A549 (cell line): ENCODE measurements around the gene LARGE1. TPM values are rescaled to one million over a fixed set of nuclear protein-coding genes. Genes with fewer than 3 reads are reported as not detected.

Experiments used
- ATAC-seq, 2 experiments: fragments of 200-7000 bp in 1 of 2; fragments of >200 bp in 1 of 2; cut with Nextera tagmentation in 1 of 2; cut with Tn5 transposase in 1 of 2; 3 replicates each; pipeline versions ENCODE4 v1.8.0 to v1.9.1; 2018 to 2020; ENCODE audit warnings: mild to moderate bottlenecking in 1 of 2, moderate library complexity in 1 of 2
- CTCF ChIA-PET: fragments of 300-600 bp; sonication (Branson Sonifier 250); formaldehyde crosslinking; extraction: SDS; loops from one replicate; lab custom pipeline; 2021; ENCODE audit warnings: antibody characterized with exemption, inconsistent platforms; lab: Yijun Ruan, JAX
- POLR2A ChIA-PET: fragments of 350-600 bp; formaldehyde crosslinking; extraction: SDS; loops from one replicate; lab custom pipeline; 2021; ENCODE audit warnings: antibody characterized with exemption, inconsistent platforms; lab: Yijun Ruan, JAX
- DNase-seq, 2 experiments: peaks; one replicate each; pipeline versions ENCODE4 v3.0.0 to v3.0.0-alpha.2; 2011 to 2016; ENCODE audit warnings: low read depth in 1 of 2, low spot score in 1 of 2
- FAIRE-seq: peaks from 2 replicates; lab custom pipeline; 2011; peaks lifted over from hg19 to GRCh38; lab: Jason Lieb, UNC
- H3K27ac ChIP-seq, 2 experiments: fragments of >200 bp; sonication (Bioruptor Twin); formaldehyde crosslinking; 3 replicates each; pipeline ENCODE4 v1.5.1; 2016 to 2017
- H3K4me1 ChIP-seq: fragments of >200 bp; sonication (Bioruptor Twin); formaldehyde crosslinking; 3 replicates; pipeline ENCODE4 v1.6.1; 2016
- H3K4me2 ChIP-seq: fragments of >200 bp; sonication (Bioruptor Twin); formaldehyde crosslinking; 3 replicates; pipeline ENCODE4 v1.6.1; 2016
- H3K4me3 ChIP-seq: fragments of >200 bp; sonication (Bioruptor Twin); formaldehyde crosslinking; 3 replicates; pipeline ENCODE4 v1.5.1; 2016
- H3K9me3 ChIP-seq: fragments of >200 bp; sonication (Bioruptor Twin); formaldehyde crosslinking; 3 replicates; pipeline ENCODE4 v1.6.1; 2016
- CBX2 ChIP-seq: fragments of 200-600 bp; sonication (generic); IDR thresholded peaks from 2 replicates; pipeline ENCODE4 v1.6.1; 2016; ENCODE audit warnings: low read depth, mild to moderate bottlenecking, borderline replicate concordance
- CEBPB ChIP-seq, 2 experiments: fragments of >200 bp in 1 of 2; sonication (Bioruptor Twin) in 1 of 2; formaldehyde crosslinking in 1 of 2; IDR thresholded peaks; 2 replicates each; pipeline ENCODE4 v1.6.1; 2012 to 2016
- EP300 ChIP-seq, 2 experiments: fragments of >200 bp; sonication (Bioruptor Twin); formaldehyde crosslinking; IDR thresholded peaks; 2 replicates in 1 of 2; 3 replicates in 1 of 2; pipeline ENCODE4 v1.6.1; 2016 to 2017
- GATA3 ChIP-seq: IDR thresholded peaks from 2 replicates; pipeline ENCODE4 v1.6.1; 2012; ENCODE audit warnings: borderline replicate concordance
- HEYL ChIP-seq: fragments of 250-450 bp; sonication (Bioruptor Pico); IDR thresholded peaks from 2 replicates; pipeline ENCODE4 v1.8.0; 2021; ENCODE audit warnings: mild to moderate bottlenecking, moderate library complexity
- HOXA7 ChIP-seq: fragments of 250-450 bp; sonication (Bioruptor Pico); IDR thresholded peaks from 2 replicates; pipeline ENCODE4 v1.5.0; 2020; ENCODE audit warnings: mild to moderate bottlenecking, moderate library complexity
- JUN ChIP-seq, 2 experiments: fragments of >200 bp; sonication (Bioruptor Twin); formaldehyde crosslinking; IDR thresholded peaks; 2 replicates in 1 of 2; 3 replicates in 1 of 2; pipeline ENCODE4 v1.6.1; 2016 to 2017
- JUNB ChIP-seq: fragments of >200 bp; sonication (Bioruptor Twin); formaldehyde crosslinking; IDR thresholded peaks from 2 replicates; pipeline ENCODE4 v1.6.1; 2016
- KDM1A ChIP-seq: fragments of 200-600 bp; sonication (generic); IDR thresholded peaks from 2 replicates; pipeline ENCODE4 v1.6.1; 2016; ENCODE audit warnings: low read depth, mild to moderate bottlenecking
- KDM5A ChIP-seq: fragments of 200-600 bp; sonication (generic); IDR thresholded peaks from 2 replicates; pipeline ENCODE4 v1.6.1; 2016; ENCODE audit warnings: antibody characterized with exemption, mild to moderate bottlenecking
- NFE2L2 ChIP-seq: fragments of 150-350 bp; conservative IDR thresholded peaks from 2 replicates; pipeline ENCODE4 v1.6.1; 2014; ENCODE audit warnings: low read length
- NPAS2 ChIP-seq: fragments of 250-450 bp; sonication (Bioruptor Pico); IDR thresholded peaks from 2 replicates; pipeline ENCODE4 v1.8.0; 2022; ENCODE audit warnings: mild to moderate bottlenecking, moderate library complexity, borderline replicate concordance
- NR3C1 ChIP-seq: fragments of >200 bp; sonication (Bioruptor Twin); formaldehyde crosslinking; IDR thresholded peaks from 3 replicates; pipeline ENCODE4 v1.6.1; 2017
- PHF8 ChIP-seq: fragments of 200-600 bp; sonication (generic); IDR thresholded peaks from 2 replicates; pipeline ENCODE4 v1.6.1; 2016; ENCODE audit warnings: low read depth, mild to moderate bottlenecking, antibody characterized with exemption, moderate library complexity, borderline replicate concordance
- POLR2A ChIP-seq: IDR thresholded peaks from 2 replicates; pipeline ENCODE4 v1.6.1; 2012; ENCODE audit warnings: mild to moderate bottlenecking, low read length
- RAD21 ChIP-seq, 2 experiments: fragments of >200 bp in 1 of 2; sonication (Bioruptor Twin) in 1 of 2; formaldehyde crosslinking in 1 of 2; IDR thresholded peaks in 1 of 2; conservative IDR thresholded peaks in 1 of 2; 2 replicates in 1 of 2; 3 replicates in 1 of 2; pipeline ENCODE4 v1.6.1; 2012 to 2018; ENCODE audit warnings: inconsistent platforms in 1 of 2
- RCOR1 ChIP-seq: fragments of 150-350 bp; IDR thresholded peaks from 2 replicates; pipeline ENCODE4 v1.6.1; 2014; ENCODE audit warnings: antibody characterized with exemption, low read length, low read depth
- RFX5 ChIP-seq: fragments of 450-650 bp; IDR thresholded peaks from 2 replicates; pipeline ENCODE4 v1.7.1; 2014; ENCODE audit warnings: antibody characterized with exemption, mild to moderate bottlenecking, moderate library complexity
- SMC3 ChIP-seq: fragments of >200 bp; sonication (Bioruptor Twin); formaldehyde crosslinking; IDR thresholded peaks from 3 replicates; pipeline ENCODE4 v1.6.1; 2018; ENCODE audit warnings: inconsistent platforms
- TFCP2L1 ChIP-seq: fragments of 250-450 bp; sonication (Bioruptor Pico); IDR thresholded peaks from 2 replicates; pipeline ENCODE4 v1.5.0; 2021; ENCODE audit warnings: mild to moderate bottlenecking
- ZFP36 ChIP-seq: fragments of 450-650 bp; IDR thresholded peaks from 2 replicates; pipeline ENCODE4 v1.6.1; 2014; ENCODE audit warnings: borderline replicate concordance; ENCODE audit not compliant: partially characterized antibody
- ZSCAN20 ChIP-seq: fragments of 250-450 bp; sonication (Bioruptor Pico); IDR thresholded peaks from 2 replicates; pipeline ENCODE4 v1.8.0; 2022; ENCODE audit warnings: mild to moderate bottlenecking, moderate library complexity
- WGBS: methylation state at CpG from one replicate; pipeline ENCODE4 v1.1.6; 2017; ENCODE audit errors: missing lambda C conversion rate; 5-methylcytosine and 5-hydroxymethylcytosine counted together
- polyA plus RNA-seq, 4 experiments: library from polyadenylated mRNA; depleted of rRNA in 3 of 4; stranded (reverse); fragments of >200 nt; fragmentation: RNase III in 1 of 4; extraction: RNeasy Plus Mini Kit Qiagen cat#74134 plus additional on column Dnase treatment in 1 of 4; gene quantifications; 2 replicates in 3 of 4; 3 replicates in 1 of 4; pipeline ENCODE4 v1.2.3, GENCODE V29; 2011 to 2017
- TF ChIP-seq, protein P1 (sequence below): fragments of 250-450 bp; sonication (Bioruptor Pico); IDR thresholded peaks from 2 replicates; pipeline ENCODE4 v1.5.0; 2020; ENCODE audit warnings: low read depth, mild to moderate bottlenecking, moderate library complexity
- TF ChIP-seq, protein P2 (sequence below): fragments of 150-350 bp; IDR thresholded peaks from 2 replicates; pipeline ENCODE4 v1.6.1; 2014; ENCODE audit warnings: low read depth, mild to moderate bottlenecking, low read length
- TF ChIP-seq, protein P3 (sequence below): fragments of 250-450 bp; sonication (Bioruptor Pico); IDR thresholded peaks from 2 replicates; pipeline ENCODE4 v1.5.0; 2021; ENCODE audit warnings: mild to moderate bottlenecking, moderate library complexity, borderline replicate concordance

LARGE1 gene
- polyA plus RNA-seq, 2 of the 4 experiments (the other 2 are of a cell fraction), result 2.7 to 5.8 TPM

DNA sequence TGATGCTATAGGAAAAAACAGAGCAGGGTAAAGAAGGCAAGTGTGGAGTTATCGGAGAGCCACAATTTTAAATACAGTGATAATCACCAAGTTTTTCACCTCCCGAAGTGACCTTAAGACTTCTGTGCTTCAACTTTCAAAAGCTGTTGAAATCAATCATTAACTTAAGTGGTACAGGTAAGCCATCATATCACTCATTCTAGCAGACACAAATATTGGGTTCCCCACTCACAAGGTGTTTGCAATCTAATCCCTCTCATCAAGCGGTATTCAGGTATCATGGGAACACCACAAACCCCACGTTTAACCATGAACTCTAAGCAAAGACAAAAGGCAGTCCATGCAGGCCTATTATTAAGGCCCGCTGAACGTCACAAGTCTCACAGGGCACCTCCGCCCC, 26.8 kb downstream of the LARGE1 start:
- no peak for ATAC-seq
- H3K4me2 ChIP-seq, result no peak overlapping the region
- H3K9me3 ChIP-seq, result no peaks in the 10 kb centered on the region
- DNase-seq, result no peak
- no peak overlapping the region for H3K4me3 ChIP-seq
- no peaks in the 10 kb centered on the region for H3K4me1 ChIP-seq
- no peak for FAIRE-seq
- no peak for TF ChIP-seq RCOR1
- TF ChIP-seq, protein P1, sequence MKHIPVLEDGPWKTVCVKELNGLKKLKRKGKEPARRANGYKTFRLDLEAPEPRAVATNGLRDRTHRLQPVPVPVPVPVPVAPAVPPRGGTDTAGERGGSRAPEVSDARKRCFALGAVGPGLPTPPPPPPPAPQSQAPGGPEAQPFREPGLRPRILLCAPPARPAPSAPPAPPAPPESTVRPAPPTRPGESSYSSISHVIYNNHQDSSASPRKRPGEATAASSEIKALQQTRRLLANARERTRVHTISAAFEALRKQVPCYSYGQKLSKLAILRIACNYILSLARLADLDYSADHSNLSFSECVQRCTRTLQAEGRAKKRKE (CRISPR knock-in tag), result no peak
- WGBS, result 76% methylated on average over 7 of the region's 7 CpGs
- H3K27ac ChIP-seq, result no peak overlapping the region
- ChIA-PET POLR2A (no interaction called here), CTCF (no interaction called here)

DNA sequence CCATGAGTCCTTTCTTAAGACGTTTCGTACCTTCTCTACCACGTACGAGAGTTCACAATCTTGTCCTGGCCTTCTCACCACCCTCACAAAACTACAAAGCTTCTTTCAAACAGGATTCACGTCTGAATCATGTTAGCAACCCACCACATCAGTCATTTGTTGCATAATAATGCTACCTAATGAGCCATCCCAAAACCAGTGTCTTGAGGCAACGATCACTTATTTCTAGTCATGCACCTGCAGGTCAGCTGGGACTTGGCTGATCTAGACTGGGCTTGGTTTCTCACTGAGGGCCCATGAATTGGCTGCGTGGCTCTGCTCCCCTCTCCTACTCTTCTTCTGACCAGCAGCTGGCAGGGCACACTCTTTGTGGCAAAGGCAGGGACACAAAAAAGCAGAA, 28.3 kb downstream of the LARGE1 start:
- no peak for DNase-seq
- H3K27ac ChIP-seq, result no peak overlapping the region
- ChIA-PET CTCF (no interaction called here), POLR2A (no interaction called here)
- ATAC-seq, result no peak
- no peak overlapping the region for H3K4me3 ChIP-seq
- 57% methylated on average over 7 of the region's 7 CpGs for WGBS
- no peaks in the 10 kb centered on the region for H3K9me3 ChIP-seq
- no peak for TF ChIP-seq SMC3
- TF ChIP-seq ZFP36, result no peak
- no peak for TF ChIP-seq KDM1A
- TF ChIP-seq CBX2, result no peak
- TF ChIP-seq RAD21 (conservative IDR thresholded peaks at IDR 0.05 in 1 of 2, IDR thresholded peaks at IDR 0.05 in 1 of 2), result no peak
- no peak for TF ChIP-seq KDM5A
- H3K4me1 ChIP-seq, result no peaks in the 10 kb centered on the region
- H3K4me2 ChIP-seq, result no peak overlapping the region
- FAIRE-seq, result no peak

DNA sequence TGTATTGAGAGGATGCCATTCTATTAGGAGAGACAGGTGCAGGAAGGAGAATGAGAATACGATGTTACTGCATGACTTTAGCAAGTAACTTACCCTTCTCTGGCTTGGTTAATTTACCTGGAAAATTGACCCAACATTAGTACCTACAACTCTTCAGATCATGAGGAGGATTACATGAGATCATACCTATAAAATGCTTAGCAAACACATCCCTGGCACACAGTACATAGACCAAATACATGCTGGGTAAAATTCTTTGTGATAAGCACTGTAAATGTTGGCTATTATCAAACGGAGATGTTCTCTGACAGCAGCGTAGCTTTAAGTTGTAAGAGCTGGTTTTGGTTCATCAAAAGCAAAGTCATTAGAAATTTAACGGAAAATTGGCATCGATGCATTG, 28.8 kb downstream of the LARGE1 start:
- Histone ChIP-seq H3K9me3 (no peaks in the 10 kb centered on the region), H3K27ac (no peak overlapping the region), H3K4me1 (no peaks in the 10 kb centered on the region), H3K4me3 (no peak overlapping the region), H3K4me2 (no peak overlapping the region)
- TF ChIP-seq, protein P2, sequence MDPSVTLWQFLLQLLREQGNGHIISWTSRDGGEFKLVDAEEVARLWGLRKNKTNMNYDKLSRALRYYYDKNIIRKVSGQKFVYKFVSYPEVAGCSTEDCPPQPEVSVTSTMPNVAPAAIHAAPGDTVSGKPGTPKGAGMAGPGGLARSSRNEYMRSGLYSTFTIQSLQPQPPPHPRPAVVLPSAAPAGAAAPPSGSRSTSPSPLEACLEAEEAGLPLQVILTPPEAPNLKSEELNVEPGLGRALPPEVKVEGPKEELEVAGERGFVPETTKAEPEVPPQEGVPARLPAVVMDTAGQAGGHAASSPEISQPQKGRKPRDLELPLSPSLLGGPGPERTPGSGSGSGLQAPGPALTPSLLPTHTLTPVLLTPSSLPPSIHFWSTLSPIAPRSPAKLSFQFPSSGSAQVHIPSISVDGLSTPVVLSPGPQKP, result no peak
- 42% methylated on average over 5 of the region's 5 CpGs for WGBS
- FAIRE-seq, result no peak
- POLR2A ChIA-PET, result no interaction called here
- DNase-seq, result no peak
- no peak for ATAC-seq
- CTCF ChIA-PET, result no interaction called here

DNA sequence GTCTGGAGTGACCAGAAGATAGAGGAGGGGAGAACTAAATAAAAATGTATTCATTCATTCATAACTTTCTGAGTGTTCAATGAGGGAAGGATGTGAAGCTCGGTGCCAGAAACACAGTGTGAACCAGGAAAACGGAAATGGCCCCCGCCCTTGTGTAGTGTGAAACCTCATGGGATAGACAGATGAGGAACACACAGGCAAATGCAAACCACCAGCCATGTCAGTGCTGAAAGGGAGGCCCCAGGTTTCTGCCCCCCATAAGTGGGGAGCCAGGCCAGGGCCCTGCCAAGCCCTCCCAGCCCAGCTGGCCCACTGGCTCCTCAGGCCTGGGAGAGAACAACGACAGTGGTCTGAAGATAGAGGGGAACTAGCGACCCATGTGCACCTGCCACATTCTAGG, 30.5 kb downstream of the LARGE1 start:
- DNase-seq (no peak), ATAC-seq (no peak), FAIRE-seq (no peak)
- H3K9me3 ChIP-seq, result no peaks in the 10 kb centered on the region
- ChIA-PET POLR2A (no interaction called here), CTCF (no interaction called here)
- WGBS, result 67% methylated on average over 5 of the region's 5 CpGs
- no peak for TF ChIP-seq RCOR1
- TF ChIP-seq RFX5, result no peak
- TF ChIP-seq, protein P3, sequence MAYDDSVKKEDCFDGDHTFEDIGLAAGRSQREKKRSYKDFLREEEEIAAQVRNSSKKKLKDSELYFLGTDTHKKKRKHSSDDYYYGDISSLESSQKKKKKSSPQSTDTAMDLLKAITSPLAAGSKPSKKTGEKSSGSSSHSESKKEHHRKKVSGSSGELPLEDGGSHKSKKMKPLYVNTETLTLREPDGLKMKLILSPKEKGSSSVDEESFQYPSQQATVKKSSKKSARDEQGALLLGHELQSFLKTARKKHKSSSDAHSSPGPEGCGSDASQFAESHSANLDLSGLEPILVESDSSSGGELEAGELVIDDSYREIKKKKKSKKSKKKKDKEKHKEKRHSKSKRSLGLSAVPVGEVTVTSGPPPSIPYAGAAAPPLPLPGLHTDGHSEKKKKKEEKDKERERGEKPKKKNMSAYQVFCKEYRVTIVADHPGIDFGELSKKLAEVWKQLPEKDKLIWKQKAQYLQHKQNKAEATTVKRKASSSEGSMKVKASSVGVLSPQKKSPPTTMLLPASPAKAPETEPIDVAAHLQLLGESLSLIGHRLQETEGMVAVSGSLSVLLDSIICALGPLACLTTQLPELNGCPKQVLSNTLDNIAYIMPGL, result no peak
- TF ChIP-seq JUNB, result no peak
- no peak for TF ChIP-seq HOXA7 (CRISPR knock-in tag)
- TF ChIP-seq NFE2L2, result no peak
- TF ChIP-seq NPAS2 (CRISPR knock-in tag), result no peak
- no peak for TF ChIP-seq GATA3
- no peak for TF ChIP-seq PHF8
- TF ChIP-seq CEBPB (IDR thresholded peaks at IDR 0.05), result no peak
- TF ChIP-seq HEYL (CRISPR knock-in tag), result no peak
- no peak for TF ChIP-seq EP300 (IDR thresholded peaks at IDR 0.05)
- no peak for TF ChIP-seq TFCP2L1
- TF ChIP-seq JUN (IDR thresholded peaks at IDR 0.05), result no peak
- TF ChIP-seq NR3C1, result no peak
- no peak for TF ChIP-seq ZSCAN20
- no peak for TF ChIP-seq KDM5A
- no peak for TF ChIP-seq POLR2A
- no peaks in the 10 kb centered on the region for H3K4me1 ChIP-seq
- no peak overlapping the region for H3K4me2 ChIP-seq
- H3K27ac ChIP-seq, result no peak overlapping the region
- no peak overlapping the region for H3K4me3 ChIP-seq
